GM19452 (cell line): Measurements from ENCODE around the gene PTPN22.
"Not testable (repeated sequence)": the region's sequence is repeated elsewhere in the genome, so short reads cannot be mapped to it uniquely, and the experiment has no call there.

Experiments used
- ATAC-seq: cut with Tn5 transposase; IDR thresholded peaks from one replicate; pipeline ENCODE4 v1.9.1; 2021; ENCODE audit not compliant: unreplicated experiment

Gene PTPN22

DNA sequence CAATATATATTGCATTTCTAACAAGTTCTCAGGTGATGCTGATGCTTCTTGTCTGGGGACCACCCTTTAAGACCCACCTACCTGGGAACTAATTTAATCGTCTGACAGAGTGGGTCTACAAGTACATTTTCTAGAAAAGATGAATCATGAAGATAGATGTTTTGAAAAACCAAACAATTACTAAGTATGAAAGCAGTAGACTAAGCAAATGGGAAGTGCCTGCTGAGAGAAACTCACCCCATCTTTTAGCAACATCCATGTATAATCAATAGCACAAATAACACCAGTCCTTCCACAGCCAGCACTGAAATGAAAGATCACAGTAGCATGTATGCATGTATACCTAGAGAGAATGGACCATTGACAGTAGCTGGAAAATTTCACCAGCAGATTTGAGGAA, 17.3 kb downstream of the PTPN22 start:
- ATAC-seq: no peak

DNA sequence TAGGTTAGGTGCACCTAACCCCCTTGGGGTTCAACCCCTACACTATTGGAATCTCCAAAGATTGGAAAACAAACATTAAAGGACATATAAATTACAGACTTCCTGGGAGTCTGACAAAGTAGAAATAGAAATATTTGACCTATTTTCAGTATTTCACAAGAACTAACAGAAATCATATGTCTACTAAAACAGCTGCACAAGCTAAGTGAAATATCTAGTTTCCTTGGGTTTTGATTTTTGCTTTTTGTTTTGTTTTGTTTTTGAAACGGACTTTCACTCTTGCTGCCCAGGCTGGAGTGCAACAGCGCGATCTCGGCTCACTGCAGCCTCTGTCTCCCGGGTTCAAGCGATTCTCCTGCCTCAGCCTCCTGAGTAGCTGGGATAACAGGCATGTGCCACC, 18.8 kb downstream of the PTPN22 start:
- not testable (repeated sequence) for ATAC-seq

DNA sequence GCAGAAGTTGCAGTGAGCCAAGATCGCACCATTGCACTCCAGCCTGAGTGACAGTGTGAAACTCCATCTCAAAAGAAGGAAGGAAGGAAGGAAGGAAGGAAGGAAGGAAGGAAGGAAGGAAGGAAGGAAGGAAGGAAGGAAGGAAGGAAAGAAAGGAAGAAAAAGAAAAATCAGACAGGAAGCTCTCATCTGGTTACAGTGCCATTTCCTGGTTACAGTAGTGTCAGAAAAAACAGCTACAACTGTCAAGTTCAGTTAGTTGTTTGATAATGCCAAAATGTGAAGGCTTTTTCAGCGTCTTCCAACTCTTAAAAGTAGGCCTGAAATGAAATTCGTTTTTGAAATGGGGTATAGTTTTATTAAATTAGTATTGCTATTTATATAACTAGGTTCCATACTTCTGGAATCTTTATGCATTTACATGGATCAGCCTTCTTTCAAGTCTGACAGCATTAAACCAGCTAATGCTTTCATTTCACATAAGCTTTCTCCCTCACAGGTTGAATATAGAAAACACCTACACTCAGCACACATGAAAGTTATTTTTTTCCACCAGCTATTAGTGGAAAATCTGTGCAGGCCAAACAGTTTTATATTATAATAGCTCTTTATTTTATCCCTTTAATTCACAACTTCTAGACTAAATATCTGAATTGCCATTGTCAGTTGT, 21.2 kb downstream of the PTPN22 start:
- ATAC-seq: no peak

DNA sequence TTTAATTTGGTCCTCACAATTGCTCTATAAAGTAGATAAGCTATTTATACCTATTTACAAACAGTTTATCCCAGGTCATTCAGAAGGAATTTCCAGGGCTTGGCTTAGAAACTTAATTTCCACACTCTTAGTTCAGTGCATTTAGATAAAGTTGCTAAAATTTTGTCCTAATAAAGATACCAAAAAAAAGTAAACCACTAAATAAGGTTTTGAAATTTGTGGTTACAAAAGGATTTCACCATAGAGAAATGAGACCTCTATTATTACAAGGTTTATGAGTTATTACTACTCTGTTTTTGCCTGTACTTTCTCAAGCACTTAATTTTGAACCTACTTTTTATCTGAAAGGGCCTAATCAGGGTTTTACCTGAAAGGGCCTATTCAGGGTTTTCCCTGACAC, 22.4 kb downstream of the PTPN22 start:
- no peak for ATAC-seq

DNA sequence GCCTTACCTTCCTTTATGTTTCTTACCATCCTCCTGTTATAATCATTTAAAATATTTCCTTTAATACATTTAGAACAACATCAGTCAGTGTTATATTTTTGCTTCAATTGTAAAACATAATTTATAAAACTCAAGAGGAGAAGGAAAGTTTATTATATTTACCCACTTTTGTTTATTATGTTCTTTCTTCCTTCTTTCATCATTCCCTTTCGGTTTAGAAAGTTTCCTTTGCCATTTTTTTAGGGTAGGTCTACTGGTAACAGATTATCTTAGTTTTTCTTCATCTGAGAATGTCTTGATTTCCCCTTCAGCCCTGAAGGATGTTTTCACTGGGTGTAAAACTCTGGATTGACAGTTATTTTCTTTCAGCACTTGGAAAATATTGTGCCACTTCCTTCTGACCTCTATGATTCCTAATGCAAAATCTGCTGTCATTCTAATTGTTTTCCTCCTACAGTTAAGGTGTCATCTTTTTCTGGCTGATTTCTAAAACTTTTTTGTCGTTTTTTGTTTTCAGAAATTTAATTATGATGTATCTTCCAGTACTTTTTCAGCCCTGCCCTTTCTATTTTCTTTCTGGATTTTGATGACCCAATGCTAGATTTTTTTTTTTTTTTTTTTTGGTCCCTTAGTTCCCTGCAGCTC, 25.0 kb downstream of the PTPN22 start:
- no peak for ATAC-seq

DNA sequence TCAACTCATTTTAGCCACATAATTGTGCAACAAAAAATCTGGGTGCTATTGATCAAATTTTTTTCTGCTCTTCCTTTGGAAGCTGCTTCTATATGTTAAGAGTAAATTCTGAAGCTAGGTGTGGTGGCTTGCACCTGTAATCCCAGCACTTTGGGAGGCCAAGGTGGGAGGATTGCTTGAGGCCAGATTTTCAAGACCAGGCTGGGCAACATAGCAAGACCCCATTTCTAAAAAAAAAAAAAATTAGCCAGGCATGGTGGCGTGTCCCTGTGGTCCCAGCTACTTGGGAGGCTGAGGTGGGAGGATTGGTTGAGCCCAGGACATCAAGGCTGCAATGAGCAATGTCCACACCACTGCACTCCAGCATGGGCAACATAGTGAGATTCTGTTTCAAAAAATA, 35.0 kb downstream of the PTPN22 start:
- ATAC-seq: no peak

DNA sequence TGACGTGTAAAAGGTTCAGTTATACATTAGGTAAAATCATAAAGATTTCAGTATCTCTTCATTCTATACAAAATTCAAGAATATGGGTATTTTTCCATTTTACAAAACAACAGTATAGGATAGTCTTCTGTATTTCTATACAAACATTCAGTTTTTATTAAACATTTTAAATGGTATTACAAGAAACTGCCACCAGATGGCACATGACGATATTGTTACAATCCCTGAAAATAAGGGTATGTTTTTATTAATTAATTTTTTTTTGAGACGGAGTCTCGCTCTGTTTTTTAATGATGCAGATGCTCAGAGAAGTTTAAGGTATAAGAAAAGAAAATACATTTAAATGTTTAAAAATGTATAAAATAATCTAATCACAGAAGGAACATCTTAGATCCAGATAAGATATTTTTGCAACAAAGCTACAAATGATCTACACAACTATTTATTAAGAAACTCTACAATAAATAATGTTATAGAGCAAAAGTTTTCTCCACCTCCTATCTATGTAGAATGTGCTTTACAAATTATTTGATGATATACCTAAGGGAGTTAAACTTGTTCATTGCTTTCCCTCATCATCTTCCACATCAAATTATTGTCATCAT, 35.7 kb downstream of the PTPN22 start:
- ATAC-seq: no peak

DNA sequence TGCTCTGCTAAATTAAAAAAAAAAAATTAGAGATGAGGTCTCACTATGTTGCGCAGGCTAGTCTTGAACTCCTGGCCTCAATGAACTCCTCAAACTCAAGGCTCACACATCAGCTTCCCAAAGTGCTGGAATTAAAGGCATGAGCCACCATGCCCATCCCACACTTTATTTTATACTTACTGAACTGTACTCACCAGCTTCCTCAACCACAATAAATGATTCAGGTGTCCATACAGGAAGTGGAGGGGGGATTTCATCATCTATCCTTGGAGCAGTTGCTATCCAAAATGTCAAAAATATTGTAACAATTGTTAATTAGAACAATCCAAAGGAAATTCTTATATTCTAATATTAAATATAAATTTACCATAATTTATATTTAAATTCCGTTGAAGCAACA, 36.8 kb downstream of the PTPN22 start:
- ATAC-seq: no peak

DNA sequence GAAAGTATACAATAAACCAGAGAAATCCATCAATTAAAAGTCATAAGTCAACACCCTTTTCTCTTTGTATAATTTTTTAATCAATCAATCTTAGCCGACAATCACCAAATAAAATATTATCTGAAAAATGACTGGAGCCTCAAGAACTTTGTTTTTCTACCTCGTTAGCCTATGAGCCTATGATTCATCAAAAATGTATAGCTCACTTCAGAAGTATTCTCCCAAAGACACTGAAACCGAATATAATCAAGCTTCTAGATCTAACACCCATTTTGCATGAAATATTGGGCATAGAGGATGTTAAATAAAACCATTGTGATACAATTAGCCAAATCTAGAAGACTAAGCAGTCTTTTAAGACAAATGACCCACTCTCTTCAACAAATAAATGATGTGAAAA, 41.5 kb downstream of the PTPN22 start:
- ATAC-seq: no peak

DNA sequence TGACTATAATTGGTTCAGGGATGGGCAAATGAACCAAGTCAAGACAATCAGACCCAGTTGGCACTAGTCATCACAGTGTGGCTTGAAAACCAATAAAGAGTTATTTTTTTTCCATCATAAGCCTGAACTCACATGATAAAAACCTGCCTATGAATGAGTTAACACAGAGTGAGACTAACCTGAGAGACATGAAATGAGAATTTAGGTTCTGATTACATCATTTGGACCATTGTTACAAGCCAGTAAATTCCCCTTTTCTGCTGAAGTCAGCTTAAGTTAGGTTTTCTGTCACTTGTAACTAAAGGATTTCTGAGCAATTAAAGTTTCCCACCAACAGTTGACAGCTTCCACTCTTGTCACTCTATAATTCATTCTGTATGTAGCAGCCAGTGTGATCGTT, 49.6 kb downstream of the PTPN22 start:
- no peak for ATAC-seq

DNA sequence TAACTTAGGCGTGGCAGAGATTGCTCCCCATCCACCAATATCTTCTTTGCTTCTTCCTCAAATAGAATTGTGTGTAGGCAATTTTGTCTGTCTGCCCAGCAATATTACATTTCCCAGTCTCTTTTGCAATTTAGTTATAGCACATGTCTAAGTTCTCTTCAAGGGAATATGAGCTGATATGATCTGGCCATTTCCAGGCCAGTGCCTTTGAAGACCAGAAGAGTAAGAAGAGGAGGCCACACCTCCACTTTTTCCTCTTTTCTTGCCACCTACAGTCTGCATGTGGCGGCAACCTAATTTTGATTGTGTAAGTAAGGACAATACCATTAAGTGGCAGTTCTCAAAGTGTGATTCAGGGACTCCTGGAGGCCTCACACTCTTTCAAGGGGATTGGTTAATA, 52.9 kb downstream of the PTPN22 start:
- ATAC-seq: no peak

DNA sequence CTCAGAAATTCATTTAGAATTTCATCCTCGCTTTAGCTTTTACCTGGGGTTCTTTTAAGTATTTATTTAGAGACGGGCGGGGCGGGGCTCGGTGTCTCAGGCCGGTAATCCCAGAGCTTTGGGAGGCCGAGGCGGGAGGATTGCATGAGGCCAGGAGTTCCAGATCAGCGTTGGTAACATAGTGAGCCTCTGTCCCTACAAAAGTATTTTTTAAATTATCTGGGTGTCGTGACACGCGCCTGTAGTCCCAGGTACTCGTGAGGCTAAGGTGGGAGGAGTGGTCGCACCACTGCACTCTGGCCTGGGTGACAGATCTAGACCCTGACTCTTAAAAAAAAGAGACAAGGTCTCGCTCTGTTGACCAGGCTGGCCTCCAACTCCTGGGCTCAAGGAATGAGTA, 58.3 kb downstream of the PTPN22 start:
- ATAC-seq: no peak

DNA sequence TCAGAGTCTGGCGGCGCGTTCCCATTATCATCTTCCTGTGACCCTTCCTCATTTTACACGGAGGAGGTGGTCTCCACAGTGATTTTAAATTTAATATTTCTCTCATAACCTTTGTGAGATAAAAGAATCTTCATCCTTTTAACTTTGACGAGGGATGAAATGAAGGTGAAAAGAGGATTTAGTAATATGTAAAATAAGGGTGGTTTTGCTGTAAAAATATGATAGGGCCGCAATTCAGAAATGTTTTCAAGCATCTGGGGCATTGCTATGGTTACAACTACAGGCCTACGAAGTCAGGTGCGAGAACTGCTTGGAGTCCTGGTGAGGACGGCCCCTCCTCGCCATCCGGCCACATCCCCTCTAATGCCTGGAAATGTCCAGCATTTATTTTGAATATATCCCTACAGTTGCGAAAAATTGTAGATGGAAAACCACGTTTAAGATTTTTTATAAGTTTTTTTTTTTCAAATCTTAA, 58.8 kb downstream of the PTPN22 start:
- no peak for ATAC-seq

DNA sequence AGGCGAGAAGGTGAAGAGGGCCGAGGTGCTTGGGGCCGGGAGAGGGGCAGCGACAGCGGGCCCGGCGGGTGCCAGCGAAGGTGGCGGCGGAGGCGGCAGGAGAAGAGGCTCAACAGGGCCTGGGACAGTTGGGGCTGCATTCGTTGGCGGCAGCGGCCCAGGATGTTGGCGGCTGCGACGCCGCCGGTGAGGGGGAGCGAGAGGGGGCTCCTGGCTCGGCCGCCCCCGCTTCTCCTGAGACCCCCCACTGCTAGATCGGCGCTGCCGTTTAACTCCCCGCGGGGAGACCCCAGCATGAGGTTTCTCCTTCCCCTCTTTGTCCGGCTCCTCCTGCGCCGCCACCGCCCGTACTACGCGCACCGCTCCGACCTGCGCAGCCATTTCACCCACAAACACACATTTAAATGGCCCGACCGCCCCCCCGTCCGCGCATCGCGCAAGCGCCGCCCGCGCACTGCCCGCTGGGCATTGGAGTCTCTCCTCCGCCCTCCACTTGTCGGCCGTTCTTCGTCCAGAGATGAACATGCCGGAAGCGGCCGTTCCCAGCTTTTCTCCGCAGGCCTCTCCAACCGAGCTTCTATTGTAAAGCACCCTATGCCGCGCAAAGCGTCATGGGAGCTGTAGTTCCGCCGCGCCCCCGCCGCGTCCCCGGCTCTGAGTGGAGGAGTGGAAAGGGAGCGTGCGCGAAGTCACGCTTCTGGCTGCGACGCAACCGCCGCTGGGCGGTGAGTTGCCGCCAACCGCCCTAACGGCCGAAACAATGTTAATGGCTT, 59.4 kb downstream of the PTPN22 start, which contains the start of gene RSBN1:
TSS of gene RSBN1 (minus strand) at position 589 of the 773 bp plus-strand sequence. CDS start at position 525, 64 bp downstream.
- ATAC-seq: peak; percentile 87

DNA sequence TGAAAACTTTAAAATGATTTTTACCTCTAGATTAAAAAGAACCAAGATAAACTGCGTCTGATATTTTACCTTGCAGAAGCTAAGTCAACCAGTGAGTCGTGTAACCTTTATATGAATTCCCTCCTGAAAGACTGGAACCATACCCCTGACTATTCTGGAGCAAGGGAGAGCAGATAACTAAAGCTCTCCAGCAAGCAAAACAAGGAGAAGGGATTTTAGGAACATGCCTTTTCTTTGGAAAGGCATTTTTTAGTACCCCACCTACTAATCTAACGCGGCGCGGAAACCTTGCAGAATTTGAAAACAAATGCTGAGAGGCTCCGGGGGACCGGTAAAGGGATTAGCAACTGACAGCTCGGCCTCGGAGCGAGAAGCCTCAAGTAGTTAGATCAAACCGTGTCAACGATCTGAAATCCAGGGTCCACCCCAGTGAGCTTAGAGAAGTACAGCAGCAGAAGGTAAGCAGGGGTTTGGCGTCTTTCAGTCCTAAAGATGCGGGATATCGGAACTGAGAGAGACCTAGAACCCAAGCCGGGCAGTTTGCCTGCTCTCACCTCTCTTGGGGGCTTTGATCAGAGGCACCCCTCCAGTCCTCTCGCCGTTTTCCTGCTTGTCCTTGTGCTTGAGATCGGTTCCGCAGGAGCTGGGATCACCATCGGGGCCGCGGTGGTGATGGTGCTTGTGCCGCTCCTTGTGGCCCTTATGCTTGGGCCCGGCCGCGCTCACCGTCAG, 60.2 kb downstream of the PTPN22 start:
- peak; percentile 15 for ATAC-seq

DNA sequence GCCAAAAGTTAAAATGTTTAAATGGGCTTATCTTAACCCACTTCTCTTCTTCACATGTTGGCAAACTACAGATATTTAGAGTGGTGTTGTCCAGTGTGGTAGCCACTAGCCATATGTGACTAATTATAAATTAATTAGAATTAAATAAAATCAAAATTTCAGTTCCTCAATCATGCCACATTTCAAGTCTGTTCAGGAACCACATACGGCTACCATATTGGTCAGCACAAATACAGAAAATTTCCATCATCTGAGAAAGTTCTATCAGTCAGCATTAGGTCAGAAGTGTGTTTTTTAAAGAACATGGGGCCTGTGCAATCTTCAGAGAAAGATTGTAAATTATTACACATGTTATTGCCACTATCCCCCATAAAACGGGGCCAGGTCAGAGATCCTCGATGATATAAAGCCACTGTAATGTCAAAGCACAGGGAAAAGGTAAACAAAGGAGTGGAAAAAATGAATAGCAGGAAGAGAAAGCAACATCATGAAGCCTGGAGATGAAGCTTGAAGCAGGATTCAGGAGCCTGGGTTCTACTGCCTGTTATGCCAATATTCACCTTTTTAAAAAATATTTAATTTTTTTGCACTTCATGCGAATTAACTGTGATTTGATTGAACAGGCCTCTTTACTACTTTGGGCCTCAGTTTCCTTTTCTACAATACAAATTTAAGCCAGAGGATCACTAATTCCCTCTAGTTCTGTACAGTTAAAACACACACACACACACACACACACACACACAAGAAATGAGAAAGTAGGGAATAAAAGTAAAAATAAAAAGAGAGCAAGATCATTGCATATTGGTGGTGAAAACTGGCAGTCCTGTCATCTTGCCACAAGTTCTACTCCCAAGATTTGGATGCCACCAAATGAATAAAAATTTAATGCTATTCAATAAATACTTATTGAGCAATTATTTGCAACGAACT, 61.6 kb downstream of the PTPN22 start:
- no peak for ATAC-seq

DNA sequence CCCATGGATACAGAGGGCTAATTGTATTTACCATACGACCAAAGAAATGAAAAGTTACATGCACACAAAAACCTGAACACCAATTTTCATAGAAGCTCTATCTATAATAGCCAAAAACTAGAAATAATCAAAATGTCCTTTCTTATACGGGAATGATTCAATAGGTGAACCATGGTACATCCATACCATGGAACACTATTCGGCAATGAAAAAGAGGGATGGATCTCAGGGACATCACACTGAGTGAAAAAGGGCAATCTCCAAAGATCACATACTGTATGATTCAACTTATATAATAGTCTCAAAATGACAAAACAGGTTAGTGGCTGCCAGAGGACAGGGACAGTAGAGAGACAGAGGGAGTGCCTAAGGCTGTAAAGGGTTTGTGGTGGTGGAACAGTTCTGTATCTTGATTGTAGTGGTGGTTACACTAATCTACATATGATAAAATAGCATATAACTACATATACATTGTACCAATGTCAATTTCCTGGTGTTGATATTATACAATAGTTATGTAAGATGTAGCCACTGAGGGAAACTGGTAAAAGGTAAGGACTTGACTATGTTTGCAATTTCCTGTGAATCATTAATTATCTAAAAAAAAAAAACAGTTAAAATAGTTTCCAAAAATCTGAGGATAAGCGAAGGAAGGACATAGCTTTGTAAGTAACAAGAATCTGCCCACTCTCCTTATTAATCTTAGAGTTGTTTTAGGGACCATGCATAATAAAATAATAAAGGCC, 62.9 kb downstream of the PTPN22 start:
- no peak for ATAC-seq

DNA sequence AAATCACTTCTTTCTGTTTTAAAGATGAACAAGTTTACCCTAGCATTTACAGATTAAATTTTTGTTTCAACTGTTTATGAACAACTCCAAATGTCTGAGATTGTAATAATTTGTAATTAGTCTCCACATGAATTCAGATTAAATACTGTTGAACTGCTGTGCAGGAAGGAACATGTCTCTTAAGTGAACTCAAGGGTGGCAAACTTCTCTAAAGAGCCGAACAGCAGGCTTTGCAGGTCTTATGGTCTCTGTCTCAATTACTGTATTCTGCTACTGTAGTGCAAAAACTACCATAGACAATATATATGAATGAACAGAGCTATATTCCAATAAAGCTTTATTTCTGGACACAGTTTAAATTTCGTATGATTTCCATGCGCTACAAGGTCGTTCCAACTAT, 65.9 kb downstream of the PTPN22 start:
- no peak for ATAC-seq

DNA sequence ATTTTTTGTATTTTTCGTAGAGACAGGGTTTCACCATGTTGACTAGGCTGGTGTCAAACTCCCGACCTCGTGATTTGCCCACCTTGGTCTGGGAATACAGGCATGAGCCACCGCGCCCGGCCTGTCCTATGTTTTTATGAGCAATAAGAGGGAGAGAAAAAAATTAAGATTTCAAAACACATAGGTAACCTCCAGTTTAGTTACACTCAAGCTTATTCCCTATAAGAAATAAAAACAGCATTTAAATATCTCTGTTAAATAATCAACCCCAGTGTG, 66.3 kb downstream of the PTPN22 start:
- ATAC-seq: no peak
